K562 (cell line): ENCODE results near the gene ATG10. TPM values are rescaled to one million over a fixed set of nuclear protein-coding genes. Genes with fewer than 3 reads are reported as not detected.

Experiments used
- C11orf30 ChIP-seq: fragments of 450-650 bp; IDR thresholded peaks from 2 replicates; pipeline ENCODE4 v1.6.1; 2016; ENCODE audit warnings: low read depth, mild to moderate bottlenecking
- FOXK2 ChIP-seq, 2 experiments: fragments of 450-650 bp; IDR thresholded peaks in 1 of 2; conservative IDR thresholded peaks in 1 of 2; 2 replicates each; pipeline ENCODE4 v1.6.1; 2016; ENCODE audit warnings: low read depth in 2 of 2, mild to moderate bottlenecking in 1 of 2
- MAFG ChIP-seq: fragments of 450-650 bp; conservative IDR thresholded peaks from 2 replicates; pipeline ENCODE4 v1.6.1; 2016; ENCODE audit warnings: missing genetic modification characterization, missing compliant biosample characterization
- PML ChIP-seq: IDR thresholded peaks from 2 replicates; pipeline ENCODE4 v1.6.1; 2012; ENCODE audit warnings: low read length, inconsistent platforms
- SMAD4 ChIP-seq: fragments of 250-450 bp; sonication (Bioruptor Pico); conservative IDR thresholded peaks from 2 replicates; pipeline ENCODE4 v1.8.0; 2021; ENCODE audit warnings: inconsistent platforms, mild to moderate bottlenecking, moderate library complexity
- SMARCA4 ChIP-seq: fragments of 450-650 bp; IDR thresholded peaks from 2 replicates; pipeline ENCODE4 v1.6.1; 2016
- ZNF217 ChIP-seq: sonication (generic); formaldehyde crosslinking; IDR thresholded peaks from 2 replicates; pipeline ENCODE4 v1.8.0; 2022; ENCODE audit warnings: mild to moderate bottlenecking, missing genetic modification reagents
- ZNF354B ChIP-seq: fragments of 250-450 bp; sonication (Bioruptor Pico); IDR thresholded peaks from 2 replicates; pipeline ENCODE4 v1.4.0; 2020
- ZNF696 ChIP-seq: fragments of 250-450 bp; sonication (Bioruptor Pico); conservative IDR thresholded peaks from 2 replicates; pipeline ENCODE4 v1.4.0; 2020; ENCODE audit warnings: mild to moderate bottlenecking, moderate library complexity
- polyA plus RNA-seq, 8 experiments: library from polyadenylated mRNA; depleted of rRNA in 4 of 8; stranded (reverse) in 5 of 8; unstranded in 3 of 8; fragments of >200 nt; fragmentation: Nextera tagmentation in 2 of 8; fragmentation: Illumina TruSeq in 1 of 8; extraction: Ambion mirVana in 2 of 8; extraction: Trizol in 1 of 8; gene quantifications; 2 replicates each; pipeline versions ENCODE4 v1.2.1 to v1.2.3, GENCODE V29; 2011 to 2014; ENCODE audit warnings: inconsistent platforms in 1 of 8, missing spikeins in 1 of 8
- total RNA-seq, 7 experiments: library from RNA; depleted of rRNA in 6 of 7; stranded (reverse); fragments of >200 nt in 6 of 7; fragmentation: Illumina TruSeq in 2 of 7; extraction: Trizol in 2 of 7; gene quantifications; 2 replicates each; pipeline versions ENCODE4 v1.2.1 to v1.2.3, GENCODE V29; 2011 to 2021; ENCODE audit warnings: low replicate concordance in 1 of 7
- TF ChIP-seq, protein P1 (sequence below): fragments of 450-650 bp; IDR thresholded peaks from 2 replicates; pipeline ENCODE4 v1.6.1; 2016; ENCODE audit warnings: mild to moderate bottlenecking, moderate library complexity
- TF ChIP-seq, protein P2 (sequence below): fragments of 450-650 bp; IDR thresholded peaks from 2 replicates; pipeline ENCODE4 v1.6.1; 2016
- TF ChIP-seq, protein P3 (sequence below): sonication (generic); formaldehyde crosslinking; IDR thresholded peaks from 2 replicates; pipeline ENCODE4 v1.8.0; 2022; ENCODE audit warnings: missing genetic modification reagents, mild to moderate bottlenecking, moderate library complexity, borderline replicate concordance

ATG10 gene
- total and polyA plus RNA-seq, 9 of the 15 experiments (the other 6 are each of a cell fraction or from before 2014, with no cell fraction given), result 7.0 to 18.8 (median 14.6) TPM

DNA sequence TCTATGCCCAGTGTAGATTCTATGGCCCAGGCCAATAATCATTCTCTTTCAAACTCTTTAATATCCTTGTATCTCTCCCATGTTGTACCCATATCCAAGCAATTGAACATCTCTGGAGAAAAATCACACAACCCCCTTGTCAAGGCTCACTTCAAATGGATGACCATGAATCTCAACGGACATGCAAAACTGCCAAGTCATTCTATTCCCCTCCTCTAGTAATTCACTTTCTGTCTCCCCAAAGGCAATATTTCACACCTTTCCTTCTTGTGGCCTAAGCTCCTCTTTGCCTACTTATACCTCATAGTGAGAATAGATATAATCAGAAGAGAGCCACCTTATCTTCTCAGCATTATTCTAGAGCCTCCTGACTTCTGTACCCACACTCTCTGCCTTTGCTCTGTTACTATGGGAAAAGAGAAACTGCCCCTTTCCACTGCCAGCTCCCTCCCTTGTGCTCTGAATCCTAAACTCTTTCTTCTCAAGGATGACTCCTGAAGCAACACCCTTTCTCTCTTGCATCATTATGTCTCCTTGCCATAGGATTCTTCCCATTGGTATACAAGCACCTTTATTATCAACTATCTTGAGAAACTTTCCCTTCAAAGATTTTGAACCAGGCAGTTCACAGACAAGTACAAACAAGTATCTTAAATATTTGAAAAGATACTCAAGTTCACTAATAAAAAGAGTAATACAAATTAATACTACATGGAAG lies 240.2 kb downstream of the ATG10 start (continued):
- TF ChIP-seq, protein P1, sequence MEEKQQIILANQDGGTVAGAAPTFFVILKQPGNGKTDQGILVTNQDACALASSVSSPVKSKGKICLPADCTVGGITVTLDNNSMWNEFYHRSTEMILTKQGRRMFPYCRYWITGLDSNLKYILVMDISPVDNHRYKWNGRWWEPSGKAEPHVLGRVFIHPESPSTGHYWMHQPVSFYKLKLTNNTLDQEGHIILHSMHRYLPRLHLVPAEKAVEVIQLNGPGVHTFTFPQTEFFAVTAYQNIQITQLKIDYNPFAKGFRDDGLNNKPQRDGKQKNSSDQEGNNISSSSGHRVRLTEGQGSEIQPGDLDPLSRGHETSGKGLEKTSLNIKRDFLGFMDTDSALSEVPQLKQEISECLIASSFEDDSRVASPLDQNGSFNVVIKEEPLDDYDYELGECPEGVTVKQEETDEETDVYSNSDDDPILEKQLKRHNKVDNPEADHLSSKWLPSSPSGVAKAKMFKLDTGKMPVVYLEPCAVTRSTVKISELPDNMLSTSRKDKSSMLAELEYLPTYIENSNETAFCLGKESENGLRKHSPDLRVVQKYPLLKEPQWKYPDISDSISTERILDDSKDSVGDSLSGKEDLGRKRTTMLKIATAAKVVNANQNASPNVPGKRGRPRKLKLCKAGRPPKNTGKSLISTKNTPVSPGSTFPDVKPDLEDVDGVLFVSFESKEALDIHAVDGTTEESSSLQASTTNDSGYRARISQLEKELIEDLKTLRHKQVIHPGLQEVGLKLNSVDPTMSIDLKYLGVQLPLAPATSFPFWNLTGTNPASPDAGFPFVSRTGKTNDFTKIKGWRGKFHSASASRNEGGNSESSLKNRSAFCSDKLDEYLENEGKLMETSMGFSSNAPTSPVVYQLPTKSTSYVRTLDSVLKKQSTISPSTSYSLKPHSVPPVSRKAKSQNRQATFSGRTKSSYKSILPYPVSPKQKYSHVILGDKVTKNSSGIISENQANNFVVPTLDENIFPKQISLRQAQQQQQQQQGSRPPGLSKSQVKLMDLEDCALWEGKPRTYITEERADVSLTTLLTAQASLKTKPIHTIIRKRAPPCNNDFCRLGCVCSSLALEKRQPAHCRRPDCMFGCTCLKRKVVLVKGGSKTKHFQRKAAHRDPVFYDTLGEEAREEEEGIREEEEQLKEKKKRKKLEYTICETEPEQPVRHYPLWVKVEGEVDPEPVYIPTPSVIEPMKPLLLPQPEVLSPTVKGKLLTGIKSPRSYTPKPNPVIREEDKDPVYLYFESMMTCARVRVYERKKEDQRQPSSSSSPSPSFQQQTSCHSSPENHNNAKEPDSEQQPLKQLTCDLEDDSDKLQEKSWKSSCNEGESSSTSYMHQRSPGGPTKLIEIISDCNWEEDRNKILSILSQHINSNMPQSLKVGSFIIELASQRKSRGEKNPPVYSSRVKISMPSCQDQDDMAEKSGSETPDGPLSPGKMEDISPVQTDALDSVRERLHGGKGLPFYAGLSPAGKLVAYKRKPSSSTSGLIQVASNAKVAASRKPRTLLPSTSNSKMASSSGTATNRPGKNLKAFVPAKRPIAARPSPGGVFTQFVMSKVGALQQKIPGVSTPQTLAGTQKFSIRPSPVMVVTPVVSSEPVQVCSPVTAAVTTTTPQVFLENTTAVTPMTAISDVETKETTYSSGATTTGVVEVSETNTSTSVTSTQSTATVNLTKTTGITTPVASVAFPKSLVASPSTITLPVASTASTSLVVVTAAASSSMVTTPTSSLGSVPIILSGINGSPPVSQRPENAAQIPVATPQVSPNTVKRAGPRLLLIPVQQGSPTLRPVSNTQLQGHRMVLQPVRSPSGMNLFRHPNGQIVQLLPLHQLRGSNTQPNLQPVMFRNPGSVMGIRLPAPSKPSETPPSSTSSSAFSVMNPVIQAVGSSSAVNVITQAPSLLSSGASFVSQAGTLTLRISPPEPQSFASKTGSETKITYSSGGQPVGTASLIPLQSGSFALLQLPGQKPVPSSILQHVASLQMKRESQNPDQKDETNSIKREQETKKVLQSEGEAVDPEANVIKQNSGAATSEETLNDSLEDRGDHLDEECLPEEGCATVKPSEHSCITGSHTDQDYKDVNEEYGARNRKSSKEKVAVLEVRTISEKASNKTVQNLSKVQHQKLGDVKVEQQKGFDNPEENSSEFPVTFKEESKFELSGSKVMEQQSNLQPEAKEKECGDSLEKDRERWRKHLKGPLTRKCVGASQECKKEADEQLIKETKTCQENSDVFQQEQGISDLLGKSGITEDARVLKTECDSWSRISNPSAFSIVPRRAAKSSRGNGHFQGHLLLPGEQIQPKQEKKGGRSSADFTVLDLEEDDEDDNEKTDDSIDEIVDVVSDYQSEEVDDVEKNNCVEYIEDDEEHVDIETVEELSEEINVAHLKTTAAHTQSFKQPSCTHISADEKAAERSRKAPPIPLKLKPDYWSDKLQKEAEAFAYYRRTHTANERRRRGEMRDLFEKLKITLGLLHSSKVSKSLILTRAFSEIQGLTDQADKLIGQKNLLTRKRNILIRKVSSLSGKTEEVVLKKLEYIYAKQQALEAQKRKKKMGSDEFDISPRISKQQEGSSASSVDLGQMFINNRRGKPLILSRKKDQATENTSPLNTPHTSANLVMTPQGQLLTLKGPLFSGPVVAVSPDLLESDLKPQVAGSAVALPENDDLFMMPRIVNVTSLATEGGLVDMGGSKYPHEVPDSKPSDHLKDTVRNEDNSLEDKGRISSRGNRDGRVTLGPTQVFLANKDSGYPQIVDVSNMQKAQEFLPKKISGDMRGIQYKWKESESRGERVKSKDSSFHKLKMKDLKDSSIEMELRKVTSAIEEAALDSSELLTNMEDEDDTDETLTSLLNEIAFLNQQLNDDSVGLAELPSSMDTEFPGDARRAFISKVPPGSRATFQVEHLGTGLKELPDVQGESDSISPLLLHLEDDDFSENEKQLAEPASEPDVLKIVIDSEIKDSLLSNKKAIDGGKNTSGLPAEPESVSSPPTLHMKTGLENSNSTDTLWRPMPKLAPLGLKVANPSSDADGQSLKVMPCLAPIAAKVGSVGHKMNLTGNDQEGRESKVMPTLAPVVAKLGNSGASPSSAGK, result 0 out of 2 replicates have a peak, but pooled peaks have one; percentile 20
- TF ChIP-seq SMAD4 (CRISPR knock-in tag) (0 out of 2 replicates have a peak, but pooled peaks have one; percentile 44), ZNF696 (CRISPR knock-in tag) (no peak), SMARCA4 (peak; percentile 37; the same call in 1 of the 2 replicates), C11orf30 (peak; percentile 90), FOXK2 (conservative IDR thresholded peaks at IDR 0.05 in 1 of 2, IDR thresholded peaks at IDR 0.05 in 1 of 2; ENCODE audit: low read depth in 2 of 2) (no peak), ZNF217 (CRISPR knock-in tag) (no peak), MAFG (tag) (peak; percentile 97), PML (no peak), ZNF354B (CRISPR knock-in tag) (no peak)
- TF ChIP-seq, protein P2, sequence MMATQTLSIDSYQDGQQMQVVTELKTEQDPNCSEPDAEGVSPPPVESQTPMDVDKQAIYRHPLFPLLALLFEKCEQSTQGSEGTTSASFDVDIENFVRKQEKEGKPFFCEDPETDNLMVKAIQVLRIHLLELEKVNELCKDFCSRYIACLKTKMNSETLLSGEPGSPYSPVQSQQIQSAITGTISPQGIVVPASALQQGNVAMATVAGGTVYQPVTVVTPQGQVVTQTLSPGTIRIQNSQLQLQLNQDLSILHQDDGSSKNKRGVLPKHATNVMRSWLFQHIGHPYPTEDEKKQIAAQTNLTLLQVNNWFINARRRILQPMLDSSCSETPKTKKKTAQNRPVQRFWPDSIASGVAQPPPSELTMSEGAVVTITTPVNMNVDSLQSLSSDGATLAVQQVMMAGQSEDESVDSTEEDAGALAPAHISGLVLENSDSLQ, result peak; percentile 18; the same call in 1 of the 2 replicates
- TF ChIP-seq, protein P3, sequence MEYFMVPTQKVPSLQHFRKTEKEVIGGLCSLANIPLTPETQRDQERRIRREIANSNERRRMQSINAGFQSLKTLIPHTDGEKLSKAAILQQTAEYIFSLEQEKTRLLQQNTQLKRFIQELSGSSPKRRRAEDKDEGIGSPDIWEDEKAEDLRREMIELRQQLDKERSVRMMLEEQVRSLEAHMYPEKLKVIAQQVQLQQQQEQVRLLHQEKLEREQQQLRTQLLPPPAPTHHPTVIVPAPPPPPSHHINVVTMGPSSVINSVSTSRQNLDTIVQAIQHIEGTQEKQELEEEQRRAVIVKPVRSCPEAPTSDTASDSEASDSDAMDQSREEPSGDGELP (CRISPR knock-in tag), result no peak
